Coronary artery (tissue), 2 donors: ENCODE results near the gene LYPLA2.

ENCODE experiments used
- DNase-seq: peaks from one replicate; pipeline ENCODE4 v3.0.0-alpha.2; 2017; ENCODE audit warnings: low spot score
- H3K27ac ChIP-seq, 2 donors: fragments of 200-600 bp; sonication (generic); one replicate each; pipeline ENCODE4 v1.5.1; 2016 to 2019
- H3K4me3 ChIP-seq: fragments of 200-600 bp; sonication (generic); 2 replicates; pipeline ENCODE4 v1.5.1; 2016; ENCODE audit warnings: mild to moderate bottlenecking, moderate library complexity
- TF ChIP-seq, protein P1 (sequence below): fragments of 200-600 bp; sonication (generic); IDR thresholded peaks from one replicate; pipeline ENCODE4 v1.5.1; 2019; ENCODE audit warnings: antibody characterized with exemption

Gene LYPLA2

DNA sequence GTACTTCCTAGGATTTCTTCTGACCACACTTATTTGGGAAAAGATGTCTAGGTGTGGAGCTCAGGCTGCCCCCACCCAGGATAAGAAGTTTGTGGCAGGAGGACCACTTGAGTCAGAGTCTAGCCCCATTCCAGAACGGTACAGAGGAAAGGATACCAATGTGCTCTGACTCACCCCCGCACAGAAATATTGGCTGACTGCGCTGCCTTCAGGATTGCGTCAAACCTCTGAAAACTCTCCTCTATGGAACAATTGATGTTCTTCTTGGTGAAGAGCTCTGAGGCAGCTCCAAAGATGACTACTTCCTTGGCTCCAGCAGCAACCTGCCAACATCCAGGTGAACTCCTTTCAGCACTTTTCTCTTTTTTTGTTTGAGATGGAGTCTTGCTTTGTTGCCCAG, 23.1 kb downstream of the LYPLA2 start:
- no peak overlapping the region for H3K4me3 ChIP-seq
- no peak overlapping the region for H3K27ac ChIP-seq
- TF ChIP-seq, protein P1, sequence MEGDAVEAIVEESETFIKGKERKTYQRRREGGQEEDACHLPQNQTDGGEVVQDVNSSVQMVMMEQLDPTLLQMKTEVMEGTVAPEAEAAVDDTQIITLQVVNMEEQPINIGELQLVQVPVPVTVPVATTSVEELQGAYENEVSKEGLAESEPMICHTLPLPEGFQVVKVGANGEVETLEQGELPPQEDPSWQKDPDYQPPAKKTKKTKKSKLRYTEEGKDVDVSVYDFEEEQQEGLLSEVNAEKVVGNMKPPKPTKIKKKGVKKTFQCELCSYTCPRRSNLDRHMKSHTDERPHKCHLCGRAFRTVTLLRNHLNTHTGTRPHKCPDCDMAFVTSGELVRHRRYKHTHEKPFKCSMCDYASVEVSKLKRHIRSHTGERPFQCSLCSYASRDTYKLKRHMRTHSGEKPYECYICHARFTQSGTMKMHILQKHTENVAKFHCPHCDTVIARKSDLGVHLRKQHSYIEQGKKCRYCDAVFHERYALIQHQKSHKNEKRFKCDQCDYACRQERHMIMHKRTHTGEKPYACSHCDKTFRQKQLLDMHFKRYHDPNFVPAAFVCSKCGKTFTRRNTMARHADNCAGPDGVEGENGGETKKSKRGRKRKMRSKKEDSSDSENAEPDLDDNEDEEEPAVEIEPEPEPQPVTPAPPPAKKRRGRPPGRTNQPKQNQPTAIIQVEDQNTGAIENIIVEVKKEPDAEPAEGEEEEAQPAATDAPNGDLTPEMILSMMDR = no peak
- no peak for DNase-seq

DNA sequence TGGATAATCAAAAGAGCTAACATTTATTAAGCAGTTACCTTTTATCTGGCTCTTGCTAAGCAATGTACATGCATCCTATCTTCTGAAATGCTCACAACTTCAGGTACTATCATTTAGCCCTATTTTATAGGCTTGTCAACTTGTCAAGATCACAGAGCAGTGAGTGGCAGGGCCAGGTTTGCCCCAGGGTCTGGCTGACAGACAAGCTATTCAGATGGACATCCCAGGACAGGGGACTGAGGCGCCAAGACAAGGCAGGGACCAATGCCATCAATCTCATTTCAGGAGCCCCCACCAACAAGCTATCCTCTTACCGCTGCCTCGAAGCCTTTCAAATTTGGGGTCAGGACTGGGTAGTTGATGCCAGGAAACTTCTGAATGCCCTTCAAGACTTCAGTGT, 25.4 kb downstream of the LYPLA2 start:
- H3K27ac ChIP-seq = no peak overlapping the region
- TF ChIP-seq, protein P1 = no peak
- DNase-seq = no peak
- H3K4me3 ChIP-seq = no peak overlapping the region

DNA sequence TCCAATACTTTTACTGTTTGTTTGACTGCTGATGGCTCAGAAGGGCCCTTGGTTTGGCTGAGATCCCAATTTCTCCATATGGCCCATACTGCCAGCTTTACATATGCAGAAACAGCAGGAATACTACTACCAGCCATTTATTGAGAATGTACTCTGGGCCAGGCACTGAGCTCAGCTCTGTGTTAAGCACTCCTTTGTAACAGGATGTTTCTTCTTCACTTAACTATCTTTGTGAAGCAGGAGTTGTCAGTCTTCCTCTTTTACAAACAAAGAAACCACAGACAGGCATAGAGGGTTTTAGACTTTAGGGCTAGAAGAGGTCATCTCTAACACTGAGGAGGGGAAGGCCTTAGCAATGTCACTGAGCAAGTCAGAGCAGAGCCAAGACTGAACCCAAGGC, 26.0 kb downstream of the LYPLA2 start:
- DNase-seq = no peak
- no peak overlapping the region for H3K4me3 ChIP-seq
- H3K27ac ChIP-seq = no peak overlapping the region
- TF ChIP-seq, protein P1 = no peak

DNA sequence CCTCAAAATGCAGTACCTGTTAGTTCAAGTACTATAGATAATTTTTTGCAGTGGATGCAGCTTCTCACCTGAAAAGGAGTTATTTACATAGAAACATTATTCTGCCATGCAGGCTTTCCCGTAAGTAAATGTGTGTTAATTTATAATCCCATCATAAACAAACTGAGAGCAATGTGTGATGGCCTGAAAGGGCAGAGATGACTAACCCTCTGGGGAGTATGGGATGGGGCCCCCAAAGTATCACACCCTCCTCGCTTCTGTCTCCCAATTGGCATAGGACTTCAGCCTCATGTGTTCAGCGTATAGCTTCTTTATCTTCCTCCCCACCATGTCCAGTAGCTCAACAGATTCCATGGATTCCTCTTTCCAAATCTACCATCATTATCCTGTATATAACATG, 26.7 kb downstream of the LYPLA2 start:
- TF ChIP-seq, protein P1 = no peak
- Histone ChIP-seq H3K4me3 (no peak overlapping the region), H3K27ac (no peak overlapping the region)
- DNase-seq = no peak

DNA sequence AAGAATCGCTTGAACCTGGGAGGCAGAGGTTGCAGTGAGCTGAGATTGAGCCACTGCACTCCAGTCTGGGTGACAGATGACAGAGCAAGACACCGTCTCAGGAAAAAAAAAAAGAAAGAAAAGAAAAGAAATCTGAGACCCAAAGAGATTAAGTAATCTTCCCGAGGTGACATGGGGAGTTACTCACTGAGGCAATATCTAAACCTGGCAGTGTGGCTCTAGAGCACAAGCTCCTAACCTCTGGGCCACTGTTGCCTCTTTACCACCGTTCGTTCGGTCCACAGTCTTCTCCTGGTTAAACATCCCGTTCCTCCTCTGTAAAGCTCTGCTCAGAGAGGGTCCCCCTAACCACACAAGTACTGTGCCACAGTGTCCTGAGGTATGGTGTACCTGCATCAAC, 32.8 kb downstream of the LYPLA2 start:
- Histone ChIP-seq H3K27ac (no peak overlapping the region), H3K4me3 (peak overlapping the region; percentile 94)
- TF ChIP-seq, protein P1 = no peak

DNA sequence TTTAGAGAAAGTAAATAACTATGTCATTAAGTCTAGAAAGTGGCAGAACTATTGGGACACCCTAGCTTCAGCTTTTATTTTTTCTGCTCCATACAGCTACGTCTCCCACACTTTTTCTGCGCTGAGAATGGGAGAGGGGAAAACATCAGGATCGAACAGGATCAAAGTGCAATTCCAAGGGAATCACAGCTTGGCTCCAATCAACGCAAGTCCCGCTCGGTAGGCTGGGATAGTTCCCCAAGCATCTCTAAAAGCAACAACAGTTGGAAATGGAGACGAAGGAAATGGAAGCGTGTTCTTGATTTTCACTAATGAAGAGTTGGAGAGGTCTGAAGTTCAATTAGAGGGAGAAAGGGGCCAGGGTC, 33.7 kb downstream of the LYPLA2 start:
- TF ChIP-seq, protein P1 = no peak
- H3K27ac ChIP-seq = peak overlapping the region; percentile 95 to 96
- no peak for DNase-seq
- peak overlapping the region; percentile 94 for H3K4me3 ChIP-seq

More for the DNA sequence above, 32.8 kb downstream of the LYPLA2 start:
- DNase-seq = no peak

DNA sequence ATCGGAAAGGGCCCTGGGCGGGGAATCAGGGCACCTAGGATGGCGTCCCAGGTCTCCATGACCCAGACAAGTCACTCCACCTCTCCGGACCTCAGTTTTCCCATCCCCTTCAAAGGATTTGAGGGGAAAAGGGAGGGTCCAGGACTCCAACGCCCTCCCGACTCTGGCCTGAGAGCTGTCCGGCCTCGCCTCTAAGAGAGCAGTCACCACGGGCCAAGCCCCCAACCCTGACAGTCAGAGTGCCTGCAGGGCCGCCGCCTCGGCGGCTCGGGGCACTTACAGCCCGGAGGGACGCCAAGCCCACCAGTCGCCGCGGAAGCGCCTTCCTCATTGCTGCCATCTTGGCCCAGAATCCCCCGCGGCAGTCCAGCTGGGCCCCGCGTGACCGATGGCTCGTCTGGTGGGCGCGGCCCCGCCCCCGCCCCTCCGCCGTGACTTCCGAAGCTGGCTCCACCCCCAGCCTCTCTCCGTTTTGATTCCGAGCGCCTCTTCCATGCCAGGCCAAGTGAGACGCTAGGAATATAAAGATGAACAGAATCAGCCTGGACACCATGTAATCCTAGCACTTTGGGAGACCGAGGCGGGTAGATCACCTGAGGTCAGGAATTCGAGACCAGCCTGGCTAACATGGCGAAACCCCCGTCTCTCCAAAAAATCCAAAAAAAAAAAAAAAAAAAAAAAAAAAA, 34.3 kb downstream of the LYPLA2 start, which contains the start of gene HMGCL:
Gene HMGCL, minus strand, starts transcription at position 354 of the 686 bp plus-strand sequence. Its CDS starts 14 bp downstream, at position 340.
- TF ChIP-seq, protein P1 = no peak
- peak; percentile 95 for DNase-seq
- H3K27ac ChIP-seq = peak within 1 kb of the TSS; percentile 95 to 96
- peak within 1 kb of the TSS; percentile 94 for H3K4me3 ChIP-seq
